Measurements from ENCODE around the gene WNT7B. TPM values are rescaled to one million over a fixed set of nuclear protein-coding genes. Genes with fewer than 3 reads are reported as not detected.

The WNT7B gene
- polyA plus RNA-seq, 3 donors from 2014 or later = not detected

DNA sequence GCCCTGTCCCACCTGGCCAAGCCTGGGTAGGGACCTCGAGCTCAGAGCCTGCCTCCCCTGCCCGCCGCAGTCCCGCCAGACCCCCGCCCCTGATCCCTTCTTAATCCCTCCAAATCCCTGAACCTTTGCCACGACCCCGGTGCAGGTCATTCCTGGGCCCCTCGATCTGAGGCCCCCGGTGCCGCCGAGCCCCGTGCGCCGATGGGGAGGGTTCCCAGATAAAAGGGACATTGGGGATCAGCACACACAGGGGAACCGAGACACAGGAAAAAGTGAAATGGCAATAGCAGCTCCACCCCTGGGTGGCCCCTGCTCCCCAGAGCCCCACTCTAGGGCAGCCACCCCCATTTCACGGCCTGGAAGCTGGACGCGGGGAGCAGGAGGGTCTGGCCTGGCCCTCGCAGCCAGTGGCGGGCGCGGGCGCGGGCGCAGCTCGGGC, 1.3 kb upstream of the WNT7B start:
- peak overlapping the region in 4 of 5 donors; percentile 17 to 52 (median 38) for H3K4me3 Mint-ChIP-seq
- no peak overlapping the region for H3K27ac Mint-ChIP-seq
- peaks cover 0 to 6% of the 10 kb centered on the region in 2 donors for H3K4me1 Mint-ChIP-seq

DNA sequence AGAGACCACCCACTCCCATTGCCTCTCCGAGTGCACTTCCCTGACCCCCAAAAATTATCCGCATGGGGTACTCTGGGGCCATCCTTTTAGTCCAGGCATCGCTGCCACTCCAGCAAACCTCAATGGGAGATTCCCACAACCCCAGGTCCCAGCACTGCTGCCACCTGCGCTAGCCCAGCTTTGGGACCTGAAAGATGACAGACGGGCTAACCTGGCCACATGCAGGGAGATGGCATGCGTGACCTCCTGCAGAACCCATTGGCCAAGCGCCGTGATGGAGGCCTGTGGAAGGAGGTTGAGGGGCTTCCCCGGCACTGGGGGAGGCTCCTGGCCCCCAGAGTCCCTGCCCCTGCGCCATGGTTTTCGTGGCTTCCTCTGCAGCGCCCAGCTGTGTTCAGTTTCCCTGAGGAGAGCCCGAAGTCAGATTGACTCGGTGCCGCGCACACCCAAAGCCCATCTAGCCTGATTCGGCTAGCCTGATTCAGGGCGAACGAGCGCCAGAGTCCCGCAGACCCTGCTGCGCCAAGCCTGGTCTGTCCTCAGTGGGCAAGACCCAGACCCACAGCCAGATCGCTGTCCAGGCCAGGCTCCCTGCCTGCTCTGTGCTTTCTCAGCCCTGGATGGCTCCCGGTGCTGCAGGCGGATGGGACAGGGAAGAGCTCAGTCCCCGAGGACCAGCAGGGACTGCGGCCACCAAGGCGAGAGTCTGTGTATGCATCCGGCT, 751 bp upstream of the WNT7B start:
- no peak overlapping the region for H3K27ac Mint-ChIP-seq
- peaks cover 11 to 23% (median 22%) of the 10 kb centered on the region in 3 donors for H3K27me3 Mint-ChIP-seq (ENCODE audit: low read depth in 3 of 3)
- H3K4me1 Mint-ChIP-seq = peaks cover 0 to 6% of the 10 kb centered on the region in 2 donors
- peaks cover 0 to 2% (median 0%) of the 10 kb centered on the region in 6 donors for H3K9me3 Mint-ChIP-seq
- peak overlapping the region; percentile 29 to 54 (median 46) for H3K4me3 Mint-ChIP-seq
- H3K36me3 Mint-ChIP-seq = no peaks in the 10 kb centered on the region
- DNase-seq = no peak

More for the DNA sequence above, 1.3 kb upstream of the WNT7B start:
- H3K36me3 Mint-ChIP-seq = no peaks in the 10 kb centered on the region
- peaks cover 8 to 22% (median 19%) of the 10 kb centered on the region in 3 donors for H3K27me3 Mint-ChIP-seq (ENCODE audit: low read depth in 3 of 3)
- peaks cover 0 to 2% (median 0%) of the 10 kb centered on the region in 6 donors for H3K9me3 Mint-ChIP-seq
- no peak for DNase-seq

GRCh38 chr22:45976254-45977002, 534 bp downstream of the WNT7B start:
- no peaks in the 10 kb centered on the region for H3K36me3 Mint-ChIP-seq
- H3K27ac Mint-ChIP-seq = no peak overlapping the region
- H3K4me3 Mint-ChIP-seq = no peak overlapping the region
- peaks cover 0 to 6% of the 10 kb centered on the region in 2 donors for H3K4me1 Mint-ChIP-seq
- peaks cover 11 to 23% (median 22%) of the 10 kb centered on the region in 3 donors for H3K27me3 Mint-ChIP-seq (ENCODE audit: low read depth in 3 of 3)
- H3K9me3 Mint-ChIP-seq = peaks cover 0 to 2% (median 0%) of the 10 kb centered on the region in 6 donors
- DNase-seq = no peak

GRCh38 chr22:45975164-45976161, 1.5 kb downstream of the WNT7B start:
- Mint-ChIP-seq H3K27ac (no peak overlapping the region), H3K4me1 (peaks cover 0 to 8% of the 10 kb centered on the region in 2 donors), H3K36me3 (no peaks in the 10 kb centered on the region), H3K27me3 (ENCODE audit: low read depth in 3 of 3) (peaks cover 11 to 25% (median 23%) of the 10 kb centered on the region in 3 donors), H3K9me3 (peaks cover 0 to 2% (median 0%) of the 10 kb centered on the region in 6 donors), H3K4me3 (peak overlapping the region in 2 of 5 donors; percentile 29 to 35)
- DNase-seq = no peak

- Mint-ChIP-seq H3K36me3 (no peaks in the 10 kb centered on the region), H3K4me3 (no peak overlapping the region), H3K27me3 (ENCODE audit: low read depth in 3 of 3) (peaks cover 11 to 27% (median 25%) of the 10 kb centered on the region in 3 donors), H3K9me3 (peaks cover 0 to 2% (median 0%) of the 10 kb centered on the region in 6 donors), H3K4me1 (peaks cover 0 to 8% of the 10 kb centered on the region in 2 donors), H3K27ac (no peak overlapping the region)
- DNase-seq = no peak
These were observed 2.5 kb downstream of the WNT7B start for GRCh38 chr22:45974498-45974897.

- DNase-seq = no peak
- no peak overlapping the region for H3K27ac Mint-ChIP-seq
- peaks cover 0 to 7% of the 10 kb centered on the region in 2 donors for H3K4me1 Mint-ChIP-seq
- H3K36me3 Mint-ChIP-seq = no peaks in the 10 kb centered on the region
- H3K9me3 Mint-ChIP-seq = peaks cover 0 to 2% (median 0%) of the 10 kb centered on the region in 6 donors
- H3K27me3 Mint-ChIP-seq (ENCODE audit: low read depth in 3 of 3) = peaks cover 14 to 28% (median 21%) of the 10 kb centered on the region in 3 donors
- H3K4me3 Mint-ChIP-seq = no peak overlapping the region
These were observed 4.1 kb downstream of the WNT7B start for GRCh38 chr22:45972889-45973253.

- Mint-ChIP-seq H3K9me3 (peaks cover 0 to 2% (median 0%) of the 10 kb centered on the region in 6 donors), H3K4me1 (peaks cover 0 to 5% of the 10 kb centered on the region in 2 donors), H3K4me3 (no peak overlapping the region), H3K36me3 (no peaks in the 10 kb centered on the region), H3K27me3 (ENCODE audit: low read depth in 3 of 3) (peaks cover 14 to 26% (median 15%) of the 10 kb centered on the region in 3 donors), H3K27ac (no peak overlapping the region)
- DNase-seq = no peak
These were observed 4.7 kb downstream of the WNT7B start for GRCh38 chr22:45972091-45972888.

- Mint-ChIP-seq H3K4me3 (no peak overlapping the region), H3K36me3 (no peaks in the 10 kb centered on the region), H3K27ac (no peak overlapping the region), H3K9me3 (peaks cover 0 to 2% (median 0%) of the 10 kb centered on the region in 6 donors), H3K4me1 (peaks cover 0 to 5% of the 10 kb centered on the region in 2 donors), H3K27me3 (ENCODE audit: low read depth in 3 of 3) (peaks cover 14 to 26% (median 15%) of the 10 kb centered on the region in 3 donors)
- no peak for DNase-seq
These were observed 5.4 kb downstream of the WNT7B start for GRCh38 chr22:45971408-45972028.

GRCh38 chr22:45970705-45971407, 6.1 kb downstream of the WNT7B start:
- H3K4me1 Mint-ChIP-seq = peaks cover 0 to 5% of the 10 kb centered on the region in 2 donors
- no peaks in the 10 kb centered on the region for H3K36me3 Mint-ChIP-seq
- H3K27me3 Mint-ChIP-seq (ENCODE audit: low read depth in 3 of 3) = peaks cover 14 to 26% (median 15%) of the 10 kb centered on the region in 3 donors
- H3K9me3 Mint-ChIP-seq = peaks cover 0 to 2% (median 0%) of the 10 kb centered on the region in 6 donors
- H3K4me3 Mint-ChIP-seq = peak overlapping the region in 1 of 5 donors; percentile 33
- DNase-seq = no peak
- H3K27ac Mint-ChIP-seq = no peak overlapping the region

DNA sequence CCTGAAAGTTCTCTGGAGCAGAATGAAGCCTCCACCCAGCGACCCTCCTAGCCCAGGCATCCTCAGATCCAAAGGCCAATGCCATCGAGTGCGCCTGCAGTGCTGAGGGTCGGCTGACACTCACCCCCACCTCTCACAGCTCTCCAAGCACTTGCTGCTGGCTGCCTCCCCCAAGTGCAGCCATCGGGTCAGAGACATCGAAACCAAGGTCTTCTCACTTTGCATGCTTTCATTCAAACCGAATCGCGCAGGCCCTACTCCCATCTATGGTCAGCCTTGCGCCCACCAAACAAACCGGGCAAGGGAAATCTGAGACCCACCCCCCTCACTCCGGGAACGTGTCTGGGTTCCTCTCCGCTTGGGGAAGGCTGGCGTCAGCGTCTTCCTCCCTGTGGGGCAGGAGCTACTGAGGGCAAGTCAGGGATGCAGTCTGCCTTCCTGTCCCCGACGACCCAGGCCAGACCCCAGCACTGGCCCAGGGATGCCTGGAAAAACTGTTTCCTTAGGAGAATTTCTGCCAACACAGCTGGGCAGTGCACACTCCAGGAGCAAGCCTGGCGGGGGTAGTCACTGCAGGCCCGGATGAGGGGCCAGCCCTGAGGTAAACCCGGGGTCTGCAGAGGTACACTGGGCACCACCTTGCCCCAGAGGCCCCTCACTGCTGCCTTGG, 7.0 kb downstream of the WNT7B start:
- Mint-ChIP-seq H3K4me3 (no peak overlapping the region), H3K27me3 (ENCODE audit: low read depth in 3 of 3) (peaks cover 11 to 23% (median 14%) of the 10 kb centered on the region in 3 donors), H3K27ac (no peak overlapping the region), H3K9me3 (peaks cover 0 to 2% (median 0%) of the 10 kb centered on the region in 6 donors), H3K36me3 (no peaks in the 10 kb centered on the region), H3K4me1 (peaks cover 0 to 4% of the 10 kb centered on the region in 2 donors)
- no peak for DNase-seq

DNA sequence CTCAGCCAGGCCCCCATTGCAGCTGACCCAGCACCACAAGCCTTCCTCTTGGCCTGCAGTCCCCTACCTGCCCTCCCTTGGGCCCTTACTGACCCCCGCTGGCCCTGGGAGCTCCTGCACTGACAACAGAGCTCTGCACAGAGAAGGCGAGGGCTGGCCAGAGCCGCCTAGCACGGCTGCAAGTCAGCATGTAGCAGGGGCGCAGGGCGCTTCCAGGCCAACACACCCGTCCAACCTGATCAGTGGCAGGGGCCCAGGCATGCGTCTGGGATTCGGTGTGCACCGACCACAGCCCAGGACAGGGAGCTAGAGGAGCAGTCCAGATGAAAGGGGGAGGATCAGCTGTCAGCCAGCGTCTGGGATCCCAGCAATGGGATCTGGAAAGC, 7.6 kb downstream of the WNT7B start:
- no peak for DNase-seq
- no peaks in the 10 kb centered on the region for H3K36me3 Mint-ChIP-seq
- H3K4me1 Mint-ChIP-seq = peaks cover 0 to 2% of the 10 kb centered on the region in 2 donors
- H3K4me3 Mint-ChIP-seq = no peak overlapping the region
- H3K27ac Mint-ChIP-seq = no peak overlapping the region
- H3K27me3 Mint-ChIP-seq (ENCODE audit: low read depth in 3 of 3) = peaks cover 6 to 20% (median 12%) of the 10 kb centered on the region in 3 donors
- H3K9me3 Mint-ChIP-seq = peaks cover 0 to 2% (median 0%) of the 10 kb centered on the region in 6 donors
